Endothelial cell of umbilical vein (primary cell): Measurements from ENCODE around the gene WDR47. TPM values are rescaled to one million over a fixed set of nuclear protein-coding genes. Genes with fewer than 3 reads are reported as not detected.

Source experiments
- BruUV-seq: library from RNA; stranded (reverse); fragments of 400-500 nt; replicated peaks from 2 replicates; lab custom pipeline; 2021; lab: Mats Ljungman, UMichigan
- CTCF ChIA-PET: fragments of 300-600, 350-600 bp; sonication (Branson Sonifier 250); formaldehyde crosslinking; loops from one replicate; lab custom pipeline; 2021; ENCODE audit warnings: antibody characterized with exemption, inconsistent platforms; lab: Charles Lee
- POLR2A ChIA-PET: fragments of 300-600, 350-600 bp; sonication (Branson Sonifier 250); formaldehyde crosslinking; loops from one replicate; lab custom pipeline; 2021; ENCODE audit warnings: antibody characterized with exemption, inconsistent platforms; lab: Charles Lee
- DNase-seq: peaks from one replicate; pipeline ENCODE4 v3.0.0-alpha.2; 2011; ENCODE audit warnings: low read depth, low spot score
- FAIRE-seq: peaks from 2 replicates; lab custom pipeline; 2011; peaks lifted over from hg19 to GRCh38; lab: Jason Lieb, UNC
- H2AFZ ChIP-seq: 2 replicates; pipeline ENCODE4 v1.6.0; 2012; ENCODE audit warnings: low read depth, low read length, control low read depth, inconsistent platforms
- H3K27ac ChIP-seq: 2 replicates; pipeline ENCODE4 v1.5.1; 2011; ENCODE audit warnings: low read depth, mild to moderate bottlenecking, control low read depth, low read length, moderate library complexity; ENCODE audit not compliant: insufficient read depth
- H3K27me3 ChIP-seq, 2 experiments: 2 replicates each; pipeline versions ENCODE4 v1.6.0 to v1.6.1; 2011; ENCODE audit warnings: low read length in 2 of 2, mixed read lengths in 1 of 2; ENCODE audit not compliant: control insufficient read depth in 2 of 2, insufficient read depth in 2 of 2
- H3K36me3 ChIP-seq, 2 experiments: 2 replicates in 1 of 2; 3 replicates in 1 of 2; pipeline ENCODE4 v1.5.1; 2011; ENCODE audit warnings: low read length in 2 of 2, mild to moderate bottlenecking in 1 of 2, moderate library complexity in 1 of 2; ENCODE audit not compliant: control insufficient read depth in 2 of 2, insufficient read depth in 2 of 2; ENCODE audit errors: extremely low read depth in 1 of 2
- H3K4me1 ChIP-seq: 3 replicates; pipeline ENCODE4 v1.5.1; 2011; ENCODE audit warnings: mild to moderate bottlenecking, low read length; ENCODE audit not compliant: control insufficient read depth, insufficient read depth; ENCODE audit errors: extremely low read depth
- H3K4me2 ChIP-seq: 2 replicates; pipeline ENCODE4 v1.6.1; 2011; ENCODE audit warnings: low read length, control low read depth, mixed read lengths; ENCODE audit not compliant: insufficient read depth
- H3K4me3 ChIP-seq, 3 experiments: fragments of 200-600 bp in 1 of 3; sonication (generic), shearing (Covaris generic) in 1 of 3; replicated peaks in 1 of 3; 2 replicates each; pipeline ENCODE4 v1.5.1; 2011 to 2016; ENCODE audit warnings: control low read depth in 3 of 3, low read length in 3 of 3, mild to moderate bottlenecking in 2 of 3, inconsistent platforms in 1 of 3, low read depth in 1 of 3, moderate library complexity in 1 of 3; ENCODE audit not compliant: insufficient read depth in 1 of 3
- H3K79me2 ChIP-seq: 2 replicates; pipeline ENCODE4 v1.6.0; 2012; ENCODE audit warnings: low read length, inconsistent platforms; ENCODE audit not compliant: control insufficient read depth, insufficient read depth
- H3K9ac ChIP-seq: replicated peaks from 2 replicates; pipeline ENCODE3; 2011; ENCODE audit warnings: low read length, control low read depth; ENCODE audit not compliant: insufficient read depth; ENCODE audit errors: extremely low read depth
- H3K9me1 ChIP-seq: replicated peaks from 3 replicates; pipeline ENCODE4 v1.6.0; 2011; ENCODE audit warnings: mild to moderate bottlenecking, low read length; ENCODE audit not compliant: control insufficient read depth, insufficient read depth; ENCODE audit errors: extremely low read depth
- H3K9me3 ChIP-seq: replicated peaks from 2 replicates; pipeline ENCODE4 v1.5.1; 2012; ENCODE audit warnings: low read length, inconsistent platforms; ENCODE audit not compliant: control insufficient read depth, insufficient read depth
- H4K20me1 ChIP-seq: replicated peaks from 2 replicates; pipeline ENCODE3; 2011; ENCODE audit warnings: mild to moderate bottlenecking, low read length; ENCODE audit not compliant: control insufficient read depth, insufficient read depth; ENCODE audit errors: extremely low read depth
- EZH2 ChIP-seq: IDR thresholded peaks from 2 replicates; pipeline ENCODE4 v1.6.1; 2012; ENCODE audit warnings: borderline replicate concordance, low read depth, mild to moderate bottlenecking, moderate library complexity, low read length, inconsistent platforms; ENCODE audit not compliant: severe bottlenecking
- FOS ChIP-seq: IDR thresholded peaks from 2 replicates; pipeline ENCODE4 v1.6.1; 2011; ENCODE audit warnings: mild to moderate bottlenecking, low read length, moderate library complexity, borderline replicate concordance; ENCODE audit not compliant: insufficient read depth
- GATA2 ChIP-seq: IDR thresholded peaks from 2 replicates; pipeline ENCODE4 v1.7.0; 2011; ENCODE audit warnings: low read depth, mild to moderate bottlenecking, moderate library complexity, mixed read lengths, low read length; ENCODE audit not compliant: insufficient read length, insufficient read depth
- JUN ChIP-seq: IDR thresholded peaks from 2 replicates; pipeline ENCODE4 v1.6.1; 2011; ENCODE audit warnings: borderline replicate concordance, low read depth; ENCODE audit not compliant: insufficient read length, insufficient read depth
- MYC ChIP-seq: IDR thresholded peaks from one replicate; pipeline ENCODE4 v1.6.1; 2011; ENCODE audit warnings: mild to moderate bottlenecking, low read depth, low read length
- POLR2A ChIP-seq: IDR thresholded peaks from 2 replicates; pipeline ENCODE4 v1.6.1; 2012; ENCODE audit warnings: low read depth, mild to moderate bottlenecking, control low read depth, low read length
- POLR2AphosphoS5 ChIP-seq: IDR thresholded peaks from 2 replicates; pipeline ENCODE4 v1.6.1; 2012; ENCODE audit warnings: low read depth, mild to moderate bottlenecking, control low read depth, low read length, moderate library complexity; ENCODE audit not compliant: insufficient read depth
- dilution Hi-C: fragments of 300-500 bp; cut with MboI; formaldehyde crosslinking; loops from one replicate; pipeline ENCODE4 v1.15.0; 2019; ENCODE audit warnings: low sequenced_read_pairs; ENCODE audit not compliant: extremely low pct_ligation_motif_present
- intact Hi-C: fragments of 100-400 bp; cut with micrococcal nuclease; formaldehyde crosslinking; loops from one replicate; pipeline ENCODE4 v1.10.0; 2022
- polyA plus RNA-seq, 4 experiments: library from polyadenylated mRNA; depleted of rRNA in 3 of 4; stranded (reverse) in 3 of 4; unstranded in 1 of 4; fragments of >200 nt; gene quantifications; 2 replicates each; pipeline versions ENCODE4 v1.2.1 to v1.2.3, GENCODE V29; 2011 to 2012; ENCODE audit warnings: missing spikeins in 1 of 4
- total RNA-seq: library from RNA; stranded (reverse); gene quantifications from 2 replicates; pipeline ENCODE4 v1.2.3, GENCODE V29; 2021
- TF ChIP-seq, protein P1 (sequence below): IDR thresholded peaks from 2 replicates; pipeline ENCODE4 v1.6.1; 2011; ENCODE audit not compliant: insufficient read depth, insufficient read length
- TF ChIP-seq, protein P2 (sequence below), 2 donors: IDR thresholded peaks; 1 replicate in 1 of 2; 2 replicates in 1 of 2; pipeline ENCODE4 v1.5.1; 2011; ENCODE audit warnings: low read length in 2 of 2, mild to moderate bottlenecking in 2 of 2, moderate library complexity in 2 of 2, control low read depth in 1 of 2, inconsistent platforms in 1 of 2, low read depth in 1 of 2; ENCODE audit not compliant: insufficient read depth in 1 of 2; ENCODE audit errors: extremely low read depth in 1 of 2

WDR47 gene
- total and polyA plus RNA-seq, 2 donors (not counting 3 experiments of a cell fraction or from before 2014, with no cell fraction given) = 9.1 to 19.0 TPM

DNA sequence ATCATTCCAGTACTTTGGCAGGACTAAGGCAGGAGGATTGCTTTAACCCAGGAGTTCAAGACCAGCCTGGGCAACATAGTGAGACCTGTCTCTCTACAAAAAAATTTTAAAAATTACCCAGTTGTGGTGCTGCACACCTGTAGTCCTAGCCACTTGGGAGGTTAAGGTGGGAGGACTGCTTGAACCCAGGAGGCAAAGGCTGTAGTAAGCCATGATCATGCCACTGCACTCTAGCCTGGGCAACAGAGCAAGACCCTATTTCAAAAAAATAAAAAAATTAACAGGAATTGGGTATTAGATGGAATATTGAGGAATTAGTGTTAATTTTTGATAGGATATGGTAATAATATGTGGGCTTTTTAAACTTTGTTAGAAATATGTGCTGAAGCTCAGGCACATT is 17.1 kb upstream of the WDR47 start:
- Histone ChIP-seq H3K4me2 (no peak overlapping the region), H3K27ac (no peak overlapping the region), H2AFZ (no peak overlapping the region), H3K27me3 (no peaks in the 10 kb centered on the region), H3K79me2 (no peaks in the 10 kb centered on the region), H4K20me1 (no peaks in the 10 kb centered on the region), H3K9me3 (no peaks in the 10 kb centered on the region), H3K36me3 (no peaks in the 10 kb centered on the region), H3K4me1 (no peaks in the 10 kb centered on the region), H3K4me3 (no peak overlapping the region), H3K9ac (no peak overlapping the region), H3K9me1 (no peaks in the 10 kb centered on the region)
- DNase-seq (no peak), FAIRE-seq (no peak)
- CTCF ChIA-PET = no interaction called here
- dilution Hi-C loops = no loop called here
- TF ChIP-seq MYC = no peak
- TF ChIP-seq POLR2A = no peak
- no peak for TF ChIP-seq POLR2AphosphoS5
- TF ChIP-seq, protein P1, sequence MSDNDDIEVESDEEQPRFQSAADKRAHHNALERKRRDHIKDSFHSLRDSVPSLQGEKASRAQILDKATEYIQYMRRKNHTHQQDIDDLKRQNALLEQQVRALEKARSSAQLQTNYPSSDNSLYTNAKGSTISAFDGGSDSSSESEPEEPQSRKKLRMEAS = no peak
- TF ChIP-seq FOS = no peak
- no peak for TF ChIP-seq GATA2
- no peak for TF ChIP-seq EZH2
- intact Hi-C loops = no loop called here
- BruUV-seq = no TSS peak
- POLR2A ChIA-PET = no interaction called here

DNA sequence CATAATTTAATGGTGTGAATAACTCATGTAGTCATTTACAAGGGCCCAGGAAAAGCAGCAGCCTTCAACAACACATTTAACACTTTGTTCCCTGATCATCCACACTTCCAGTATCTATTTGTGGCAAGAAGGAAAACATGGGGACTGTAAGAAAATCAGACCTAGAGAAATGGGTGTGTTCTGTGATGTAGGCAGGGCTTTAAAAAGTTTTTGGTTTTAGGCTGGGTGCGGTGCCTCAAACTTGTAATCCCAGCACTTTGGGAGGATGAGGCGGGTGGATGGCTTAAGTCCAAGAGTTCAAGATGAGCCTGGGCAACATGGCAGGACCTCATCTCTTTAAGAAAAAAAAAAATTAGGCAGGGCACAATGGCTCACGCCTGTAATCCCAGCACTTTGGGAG is 14.2 kb upstream of the WDR47 start:
- H3K9me3 ChIP-seq = no peaks in the 10 kb centered on the region
- H3K4me2 ChIP-seq = no peak overlapping the region
- H4K20me1 ChIP-seq = no peaks in the 10 kb centered on the region
- ChIA-PET POLR2A (no interaction called here), CTCF (no interaction called here)
- DNase-seq (no peak), FAIRE-seq (peak; percentile 21)
- no peak overlapping the region for H3K27ac ChIP-seq
- TF ChIP-seq POLR2A (no peak), POLR2AphosphoS5 (no peak), JUN (no peak), GATA2 (no peak), FOS (no peak), MYC (no peak)
- TF ChIP-seq, protein P1 = no peak
- TF ChIP-seq, protein P2, sequence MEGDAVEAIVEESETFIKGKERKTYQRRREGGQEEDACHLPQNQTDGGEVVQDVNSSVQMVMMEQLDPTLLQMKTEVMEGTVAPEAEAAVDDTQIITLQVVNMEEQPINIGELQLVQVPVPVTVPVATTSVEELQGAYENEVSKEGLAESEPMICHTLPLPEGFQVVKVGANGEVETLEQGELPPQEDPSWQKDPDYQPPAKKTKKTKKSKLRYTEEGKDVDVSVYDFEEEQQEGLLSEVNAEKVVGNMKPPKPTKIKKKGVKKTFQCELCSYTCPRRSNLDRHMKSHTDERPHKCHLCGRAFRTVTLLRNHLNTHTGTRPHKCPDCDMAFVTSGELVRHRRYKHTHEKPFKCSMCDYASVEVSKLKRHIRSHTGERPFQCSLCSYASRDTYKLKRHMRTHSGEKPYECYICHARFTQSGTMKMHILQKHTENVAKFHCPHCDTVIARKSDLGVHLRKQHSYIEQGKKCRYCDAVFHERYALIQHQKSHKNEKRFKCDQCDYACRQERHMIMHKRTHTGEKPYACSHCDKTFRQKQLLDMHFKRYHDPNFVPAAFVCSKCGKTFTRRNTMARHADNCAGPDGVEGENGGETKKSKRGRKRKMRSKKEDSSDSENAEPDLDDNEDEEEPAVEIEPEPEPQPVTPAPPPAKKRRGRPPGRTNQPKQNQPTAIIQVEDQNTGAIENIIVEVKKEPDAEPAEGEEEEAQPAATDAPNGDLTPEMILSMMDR (IDR thresholded peaks at IDR 0.05; ENCODE audit: extremely low read depth in 1 of 2, insufficient read depth in 1 of 2, low read depth in 1 of 2, low read length in 2 of 2) = no peak
- dilution Hi-C loops = no loop called here
- no peak overlapping the region for H2AFZ ChIP-seq
- no peak overlapping the region for H3K9ac ChIP-seq
- H3K36me3 ChIP-seq = no peaks in the 10 kb centered on the region
- H3K79me2 ChIP-seq = no peaks in the 10 kb centered on the region
- no peaks in the 10 kb centered on the region for H3K27me3 ChIP-seq
- H3K9me1 ChIP-seq = no peaks in the 10 kb centered on the region
- no peaks in the 10 kb centered on the region for H3K4me1 ChIP-seq
- intact Hi-C loops = no loop called here
- no peak overlapping the region for H3K4me3 ChIP-seq
- no TSS peak for BruUV-seq
